Left ventricle myocardium inferior (tissue), 1 donor: ENCODE measurements around the gene IL15RA. TPM values are rescaled to one million over a fixed set of nuclear protein-coding genes. Genes with fewer than 3 reads are reported as not detected.

Experiments
- DNase-seq: peaks from one replicate; pipeline ENCODE4 v3.0.0-alpha.2; 2020
- H3K27ac ChIP-seq: fragments of 200-600 bp; replicated peaks from 2 replicates; pipeline ENCODE4 v1.8.0; 2021
- H3K27me3 ChIP-seq: fragments of 200-600 bp; 2 replicates; pipeline ENCODE4 v1.8.0; 2021; ENCODE audit warnings: low read depth
- H3K36me3 ChIP-seq: fragments of 200-600 bp; 2 replicates; pipeline ENCODE4 v1.8.0; 2021
- H3K4me1 ChIP-seq: fragments of 200-600 bp; 2 replicates; pipeline ENCODE4 v1.8.0; 2021
- H3K4me3 ChIP-seq: fragments of 200-600 bp; 2 replicates; pipeline ENCODE4 v1.8.0; 2021; ENCODE audit warnings: mild to moderate bottlenecking, moderate library complexity
- H3K9me3 ChIP-seq: fragments of 200-600 bp; replicated peaks from 2 replicates; pipeline ENCODE4 v1.8.0; 2021
- CTCF ChIP-seq: fragments of 200-600 bp; IDR thresholded peaks from 2 replicates; pipeline ENCODE4 v1.8.0; 2021; ENCODE audit warnings: antibody characterized with exemption, mild to moderate bottlenecking, borderline replicate concordance
- intact Hi-C: fragments of 100-400 bp; cut with micrococcal nuclease; formaldehyde crosslinking; loops from one replicate; pipeline ENCODE4 v1.11.0; 2022
- total RNA-seq: library from RNA; stranded (reverse); fragmentation: NEBNext Ultra II Directional; extraction: Animal tissue kit (Norgen Biotek cat#: 25700); gene quantifications from one replicate; pipeline ENCODE4 v1.2.1, GENCODE V29; 2021
- donor health status: DM: no; HTN: yes; CAD: no; lungs with severe emphysema.

IL15RA gene
- total RNA-seq, 1 donor from 2014 or later: 6.0 TPM

- H3K27ac ChIP-seq: no peak overlapping the region
- TF ChIP-seq CTCF: no peak
- H3K4me1 ChIP-seq: peaks cover 11% of the 10 kb centered on the region
- no peak for DNase-seq
- H3K9me3 ChIP-seq: peaks cover 26% of the 10 kb centered on the region
- H3K4me3 ChIP-seq: no peak overlapping the region
- no peaks in the 10 kb centered on the region for H3K36me3 ChIP-seq
- H3K27me3 ChIP-seq: no peaks in the 10 kb centered on the region
- intact Hi-C loops: no loop called here
Measured at GRCh38 chr10:5991708-5992107, 14.4 kb upstream of the IL15RA start.

GRCh38 chr10:5989756-5990155 is 12.4 kb upstream of the IL15RA start:
- TF ChIP-seq CTCF: no peak
- Histone ChIP-seq H3K36me3 (no peaks in the 10 kb centered on the region), H3K4me3 (no peak overlapping the region), H3K4me1 (peaks cover 11% of the 10 kb centered on the region), H3K27me3 (no peaks in the 10 kb centered on the region), H3K27ac (peak overlapping the region; percentile 68), H3K9me3 (peaks cover 26% of the 10 kb centered on the region)
- DNase-seq: no peak
- intact Hi-C loops: no loop called here

- TF ChIP-seq CTCF: no peak
- Histone ChIP-seq H3K36me3 (no peaks in the 10 kb centered on the region), H3K4me3 (no peak overlapping the region), H3K27me3 (peaks cover 4% of the 10 kb centered on the region), H3K27ac (peak overlapping the region; percentile 68), H3K4me1 (peaks cover 11% of the 10 kb centered on the region), H3K9me3 (peaks cover 18% of the 10 kb centered on the region)
- no peak for DNase-seq
- intact Hi-C loops: no loop called here
Measured at GRCh38 chr10:5988336-5988920, 11.1 kb upstream of the IL15RA start.

DNA sequence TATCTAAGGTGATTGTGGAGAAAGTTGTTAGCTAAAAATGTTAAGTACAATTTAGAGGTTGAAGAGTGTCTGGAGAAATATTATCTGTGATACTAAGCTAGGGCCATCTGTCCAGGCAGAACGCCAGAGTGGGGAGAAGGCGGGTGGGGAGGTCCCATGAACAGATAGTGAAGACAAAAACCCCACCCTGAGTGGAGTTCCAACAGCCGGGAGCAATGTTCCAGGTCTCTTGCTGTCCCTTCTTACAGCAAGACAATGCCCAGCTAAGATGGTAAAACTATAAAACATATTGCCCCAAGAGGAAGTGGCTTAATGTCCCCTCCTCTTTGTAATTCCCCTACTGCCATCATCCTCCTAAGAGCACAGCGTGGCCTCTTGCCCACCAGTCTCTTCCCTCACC is 10.4 kb upstream of the IL15RA start:
- H3K4me1 ChIP-seq: peaks cover 11% of the 10 kb centered on the region
- H3K27me3 ChIP-seq: peaks cover 4% of the 10 kb centered on the region
- peak; percentile 78 for DNase-seq
- intact Hi-C loops: no loop called here
- H3K4me3 ChIP-seq: no peak overlapping the region
- no peak for TF ChIP-seq CTCF
- peak overlapping the region; percentile 68 for H3K27ac ChIP-seq
- H3K36me3 ChIP-seq: no peaks in the 10 kb centered on the region
- peaks cover 15% of the 10 kb centered on the region for H3K9me3 ChIP-seq

- Histone ChIP-seq H3K9me3 (no peaks in the 10 kb centered on the region), H3K4me1 (peaks cover 14% of the 10 kb centered on the region), H3K36me3 (no peaks in the 10 kb centered on the region), H3K4me3 (no peak overlapping the region), H3K27me3 (peaks cover 4% of the 10 kb centered on the region), H3K27ac (peak overlapping the region; percentile 30)
- intact Hi-C loops: no loop called here
- TF ChIP-seq CTCF: no peak
- DNase-seq: no peak
Measured at GRCh38 chr10:5985029-5985428, 7.7 kb upstream of the IL15RA start.
